SH-SY5Y (cell line): ENCODE measurements around the gene DPH3.

ENCODE experiments used
- GATA2 ChIP-seq: IDR thresholded peaks from 2 replicates; pipeline ENCODE4 v1.6.1; 2011; ENCODE audit warnings: mild to moderate bottlenecking, low read depth, low read length
- GATA3 ChIP-seq: IDR thresholded peaks from 2 replicates; pipeline ENCODE4 v1.6.1; 2011; ENCODE audit warnings: low read depth, mild to moderate bottlenecking, low read length, moderate library complexity

DNA sequence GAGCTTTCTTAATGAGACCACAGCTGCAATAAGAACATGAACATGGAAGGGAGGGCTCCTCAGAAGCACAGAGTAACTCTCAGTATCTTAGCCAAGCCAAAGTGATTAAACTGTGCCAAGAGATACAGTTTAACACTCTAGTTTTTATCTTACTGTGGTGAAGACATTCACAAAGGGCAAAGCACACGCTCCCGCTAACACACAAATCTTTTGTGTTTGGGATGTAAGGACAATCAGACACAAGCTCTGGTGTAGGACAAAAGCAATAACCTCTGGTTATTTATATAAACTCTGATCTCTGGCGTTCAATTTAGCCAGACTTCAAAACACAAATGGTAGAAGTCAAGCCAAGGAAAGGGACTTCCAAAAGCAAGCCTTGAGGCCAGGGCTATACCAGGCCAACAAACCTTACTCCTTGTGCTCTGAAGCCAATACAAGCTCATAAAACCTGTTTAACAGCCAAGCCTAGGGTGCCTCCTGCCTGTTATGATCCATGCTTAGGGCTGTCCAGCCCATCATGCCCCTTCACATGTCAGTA is 27.8 kb downstream of the DPH3 start:
- TF ChIP-seq GATA2: no peak
- no peak for TF ChIP-seq GATA3
